ENCODE measurements around the gene MORC1.

MORC1 gene

GRCh38 chr3:109057616-109058015 lies 60.3 kb downstream of the MORC1 start:
- Histone ChIP-seq H3K9ac (no peak overlapping the region), H2AFZ (ENCODE audit: low read depth) (no peak overlapping the region), H3K27ac (no peak overlapping the region), H3K4me3 (IDR thresholded peaks at IDR 0.05; ENCODE audit: insufficient read depth, low read depth, low read length) (no peak overlapping the region), H3K27me3 (ENCODE audit: insufficient read depth, low read depth) (no peaks in the 10 kb centered on the region), H3K4me1 (ENCODE audit: low read depth, poor library complexity, severe bottlenecking) (peaks cover 6% of the 10 kb centered on the region), H3K36me3 (ENCODE audit: insufficient read depth) (no peaks in the 10 kb centered on the region), H4K20me1 (ENCODE audit: insufficient read depth) (no peaks in the 10 kb centered on the region), H3K4me2 (no peak overlapping the region), H3K79me2 (ENCODE audit: insufficient read depth, low read depth) (no peaks in the 10 kb centered on the region)
- no peak for TF ChIP-seq CTCF (conservative IDR thresholded peaks at IDR 0.05; ENCODE audit: low read depth, low read length)

- no peaks in the 10 kb centered on the region for H4K20me1 ChIP-seq (ENCODE audit: insufficient read depth)
- H3K27me3 ChIP-seq (ENCODE audit: insufficient read depth, low read depth): no peaks in the 10 kb centered on the region
- H3K36me3 ChIP-seq (ENCODE audit: insufficient read depth): no peaks in the 10 kb centered on the region
- TF ChIP-seq CTCF (conservative IDR thresholded peaks at IDR 0.05; ENCODE audit: low read depth, low read length): no peak
- H3K4me1 ChIP-seq (ENCODE audit: low read depth, poor library complexity, severe bottlenecking): peaks cover 8% of the 10 kb centered on the region
- no peak overlapping the region for H3K9ac ChIP-seq
- no peak overlapping the region for H3K27ac ChIP-seq
- no peaks in the 10 kb centered on the region for H3K79me2 ChIP-seq (ENCODE audit: insufficient read depth, low read depth)
- H3K4me2 ChIP-seq: no peak overlapping the region
- no peak overlapping the region for H2AFZ ChIP-seq (ENCODE audit: low read depth)
- no peak overlapping the region for H3K4me3 ChIP-seq (IDR thresholded peaks at IDR 0.05; ENCODE audit: insufficient read depth, low read depth, low read length)
Observed at GRCh38 chr3:109057056-109057455, 60.9 kb downstream of the MORC1 start.

GRCh38 chr3:109050591-109051167 lies 67.3 kb downstream of the MORC1 start:
- peak; percentile 67 for TF ChIP-seq CTCF (conservative IDR thresholded peaks at IDR 0.05; ENCODE audit: low read depth, low read length)
- Histone ChIP-seq H3K79me2 (ENCODE audit: insufficient read depth, low read depth) (no peaks in the 10 kb centered on the region), H3K9ac (no peak overlapping the region)

GRCh38 chr3:109047366-109047765 lies 70.6 kb downstream of the MORC1 start:
- Histone ChIP-seq H3K36me3 (ENCODE audit: insufficient read depth) (no peaks in the 10 kb centered on the region), H3K9ac (no peak overlapping the region), H2AFZ (ENCODE audit: low read depth) (no peak overlapping the region), H3K4me2 (no peak overlapping the region), H3K27me3 (ENCODE audit: insufficient read depth, low read depth) (no peaks in the 10 kb centered on the region), H3K4me1 (ENCODE audit: low read depth, poor library complexity, severe bottlenecking) (no peaks in the 10 kb centered on the region), H3K79me2 (ENCODE audit: insufficient read depth, low read depth) (no peaks in the 10 kb centered on the region), H4K20me1 (ENCODE audit: insufficient read depth) (no peaks in the 10 kb centered on the region), H3K27ac (no peak overlapping the region), H3K4me3 (IDR thresholded peaks at IDR 0.05; ENCODE audit: insufficient read depth, low read depth, low read length) (no peak overlapping the region)
- TF ChIP-seq CTCF (conservative IDR thresholded peaks at IDR 0.05; ENCODE audit: low read depth, low read length): no peak

More at GRCh38 chr3:109050591-109051167, 67.3 kb downstream of the MORC1 start:
- H3K36me3 ChIP-seq (ENCODE audit: insufficient read depth): no peaks in the 10 kb centered on the region
- no peak overlapping the region for H3K27ac ChIP-seq
- no peaks in the 10 kb centered on the region for H4K20me1 ChIP-seq (ENCODE audit: insufficient read depth)
- no peak overlapping the region for H3K4me3 ChIP-seq (IDR thresholded peaks at IDR 0.05; ENCODE audit: insufficient read depth, low read depth, low read length)
- no peak overlapping the region for H3K4me2 ChIP-seq
- H3K27me3 ChIP-seq (ENCODE audit: insufficient read depth, low read depth): no peaks in the 10 kb centered on the region
- H3K4me1 ChIP-seq (ENCODE audit: low read depth, poor library complexity, severe bottlenecking): peaks cover 5% of the 10 kb centered on the region
- H2AFZ ChIP-seq (ENCODE audit: low read depth): no peak overlapping the region

Measured in KMS-11 (cell line).